Tibial artery (tissue), 4 donors: ENCODE measurements around the gene TIAM2.

ENCODE experiments used
- DNase-seq, 2 donors: peaks; one replicate each; pipeline ENCODE4 v3.0.0-alpha.2; 2019
- H3K27ac ChIP-seq, 2 donors: fragments of 200-600 bp; sonication (generic) in 1 of 2; 1 replicate in 1 of 2; 2 replicates in 1 of 2; pipeline ENCODE4 v1.5.1; 2018 to 2019; ENCODE audit warnings: mild to moderate bottlenecking in 1 of 2
- H3K27me3 ChIP-seq, 2 donors: fragments of 200-600 bp; sonication (generic) in 1 of 2; one replicate each; pipeline versions ENCODE4 v1.5.1 to v1.6.0; 2016 to 2019
- H3K36me3 ChIP-seq, 3 donors: fragments of 200-600 bp; sonication (generic) in 2 of 3; one replicate each; pipeline ENCODE4 v1.5.1; 2016 to 2019; ENCODE audit warnings: mild to moderate bottlenecking in 2 of 3
- H3K4me1 ChIP-seq, 4 donors: fragments of 200-600 bp; sonication (generic) in 2 of 4; 1 replicate in 3 of 4; 2 replicates in 1 of 4; pipeline ENCODE4 v1.5.1; 2016 to 2019
- H3K4me3 ChIP-seq, 2 donors: fragments of 200-600 bp; sonication (generic) in 1 of 2; 1 replicate in 1 of 2; 2 replicates in 1 of 2; pipeline ENCODE4 v1.5.1; 2018 to 2019; ENCODE audit warnings: mild to moderate bottlenecking in 2 of 2
- H3K9me3 ChIP-seq, 3 donors: fragments of 200-600 bp; sonication (generic) in 1 of 3; one replicate each; pipeline ENCODE4 v1.5.1; 2016 to 2019
- intact Hi-C: fragments of 100-400 bp; cut with DNase I; formaldehyde crosslinking; loops from one replicate; pipeline ENCODE4 v1.15.0; 2023; ENCODE audit warnings: low total_unique reads
- TF ChIP-seq, protein P1 (sequence below), 2 experiments: fragments of 200-600 bp in 1 of 2; fragments of 450-650 bp in 1 of 2; IDR thresholded peaks; one replicate each; pipeline ENCODE4 v1.5.1; 2017 to 2019; ENCODE audit warnings: antibody characterized with exemption in 2 of 2, mild to moderate bottlenecking in 1 of 2, moderate library complexity in 1 of 2

TIAM2 gene

DNA sequence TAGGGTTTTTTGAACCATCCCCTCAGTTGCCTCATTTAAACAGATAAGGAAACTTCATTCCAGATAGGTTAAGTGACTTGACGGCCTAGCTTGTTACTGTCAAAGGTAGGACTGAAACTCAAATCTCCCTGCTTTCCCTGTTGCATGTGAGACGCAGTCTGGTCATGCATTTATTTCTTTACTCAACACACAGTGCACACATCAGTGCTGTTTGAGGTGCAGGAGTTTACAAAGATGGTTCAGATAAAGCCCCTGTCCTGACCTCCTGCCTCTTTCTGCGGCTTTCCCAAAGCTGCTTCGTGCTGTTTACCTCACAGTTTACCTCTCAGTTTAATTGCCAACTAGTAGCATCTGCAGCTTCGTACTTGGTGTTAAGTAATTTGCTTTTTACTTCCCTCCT lies 26.6 kb downstream of the TIAM2 start:
- peak overlapping the region; percentile 32 to 58 for H3K27ac ChIP-seq
- intact Hi-C loops = no loop called here
- H3K4me1 ChIP-seq = peaks cover 0 to 54% (median 23%) of the 10 kb centered on the region in 4 donors
- H3K27me3 ChIP-seq = no peaks in the 10 kb centered on the region
- H3K9me3 ChIP-seq = no peaks in the 10 kb centered on the region
- no peaks in the 10 kb centered on the region for H3K36me3 ChIP-seq
- TF ChIP-seq, protein P1, sequence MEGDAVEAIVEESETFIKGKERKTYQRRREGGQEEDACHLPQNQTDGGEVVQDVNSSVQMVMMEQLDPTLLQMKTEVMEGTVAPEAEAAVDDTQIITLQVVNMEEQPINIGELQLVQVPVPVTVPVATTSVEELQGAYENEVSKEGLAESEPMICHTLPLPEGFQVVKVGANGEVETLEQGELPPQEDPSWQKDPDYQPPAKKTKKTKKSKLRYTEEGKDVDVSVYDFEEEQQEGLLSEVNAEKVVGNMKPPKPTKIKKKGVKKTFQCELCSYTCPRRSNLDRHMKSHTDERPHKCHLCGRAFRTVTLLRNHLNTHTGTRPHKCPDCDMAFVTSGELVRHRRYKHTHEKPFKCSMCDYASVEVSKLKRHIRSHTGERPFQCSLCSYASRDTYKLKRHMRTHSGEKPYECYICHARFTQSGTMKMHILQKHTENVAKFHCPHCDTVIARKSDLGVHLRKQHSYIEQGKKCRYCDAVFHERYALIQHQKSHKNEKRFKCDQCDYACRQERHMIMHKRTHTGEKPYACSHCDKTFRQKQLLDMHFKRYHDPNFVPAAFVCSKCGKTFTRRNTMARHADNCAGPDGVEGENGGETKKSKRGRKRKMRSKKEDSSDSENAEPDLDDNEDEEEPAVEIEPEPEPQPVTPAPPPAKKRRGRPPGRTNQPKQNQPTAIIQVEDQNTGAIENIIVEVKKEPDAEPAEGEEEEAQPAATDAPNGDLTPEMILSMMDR (IDR thresholded peaks at IDR 0.05) = no peak
- no peak overlapping the region for H3K4me3 ChIP-seq
- no peak for DNase-seq

DNA sequence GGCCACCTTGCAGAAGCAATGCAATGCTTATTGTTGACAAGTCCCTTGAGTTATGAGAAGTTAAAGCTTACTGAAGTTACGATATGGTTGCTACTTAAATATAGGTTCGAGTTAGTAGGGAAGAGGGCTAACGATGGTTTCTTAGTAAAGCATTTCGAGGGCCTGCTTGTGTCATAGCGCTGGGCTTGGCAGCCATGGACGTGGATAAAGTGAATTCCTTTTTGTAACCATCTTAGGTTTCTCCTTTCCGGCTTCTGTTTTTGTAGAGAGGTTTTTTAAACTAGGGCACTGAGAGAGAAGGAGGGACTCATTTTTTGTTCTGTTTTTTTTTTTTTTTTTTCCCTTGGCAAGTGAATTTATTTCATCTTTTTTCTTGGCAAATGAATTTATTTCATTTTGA lies 27.6 kb downstream of the TIAM2 start:
- Histone ChIP-seq H3K27ac (peak overlapping the region; percentile 32 to 58), H3K4me1 (peaks cover 0 to 59% (median 25%) of the 10 kb centered on the region in 4 donors), H3K9me3 (no peaks in the 10 kb centered on the region), H3K27me3 (no peaks in the 10 kb centered on the region), H3K36me3 (no peaks in the 10 kb centered on the region), H3K4me3 (no peak overlapping the region)
- DNase-seq = no peak
- TF ChIP-seq, protein P1 (IDR thresholded peaks at IDR 0.05) = no peak
- intact Hi-C loops = no loop called here

DNA sequence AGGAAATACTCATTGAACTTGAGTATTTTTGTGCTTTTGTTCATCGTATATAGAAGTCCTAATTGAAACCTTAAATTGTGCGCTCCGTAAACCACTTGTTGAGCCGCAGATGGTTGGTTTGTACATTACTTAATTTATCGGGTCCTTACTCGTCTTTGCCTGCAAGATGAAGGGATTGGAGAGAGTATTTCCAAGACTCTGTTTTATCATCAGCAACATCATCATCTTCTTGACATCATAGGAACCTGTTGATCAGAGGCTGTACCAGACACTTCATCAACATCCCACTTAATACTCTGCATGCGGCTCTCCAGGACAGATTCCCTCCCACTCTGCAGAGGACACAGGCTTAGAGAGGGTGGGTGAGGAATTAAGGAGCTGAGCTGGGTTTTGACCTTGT lies 28.6 kb downstream of the TIAM2 start:
- Histone ChIP-seq H3K9me3 (no peaks in the 10 kb centered on the region), H3K36me3 (no peaks in the 10 kb centered on the region), H3K4me3 (no peak overlapping the region), H3K4me1 (peaks cover 0 to 59% (median 25%) of the 10 kb centered on the region in 4 donors), H3K27me3 (no peaks in the 10 kb centered on the region), H3K27ac (peak overlapping the region; percentile 34 to 58)
- intact Hi-C loops = no loop called here
- TF ChIP-seq, protein P1 (IDR thresholded peaks at IDR 0.05) = no peak
- DNase-seq = no peak

DNA sequence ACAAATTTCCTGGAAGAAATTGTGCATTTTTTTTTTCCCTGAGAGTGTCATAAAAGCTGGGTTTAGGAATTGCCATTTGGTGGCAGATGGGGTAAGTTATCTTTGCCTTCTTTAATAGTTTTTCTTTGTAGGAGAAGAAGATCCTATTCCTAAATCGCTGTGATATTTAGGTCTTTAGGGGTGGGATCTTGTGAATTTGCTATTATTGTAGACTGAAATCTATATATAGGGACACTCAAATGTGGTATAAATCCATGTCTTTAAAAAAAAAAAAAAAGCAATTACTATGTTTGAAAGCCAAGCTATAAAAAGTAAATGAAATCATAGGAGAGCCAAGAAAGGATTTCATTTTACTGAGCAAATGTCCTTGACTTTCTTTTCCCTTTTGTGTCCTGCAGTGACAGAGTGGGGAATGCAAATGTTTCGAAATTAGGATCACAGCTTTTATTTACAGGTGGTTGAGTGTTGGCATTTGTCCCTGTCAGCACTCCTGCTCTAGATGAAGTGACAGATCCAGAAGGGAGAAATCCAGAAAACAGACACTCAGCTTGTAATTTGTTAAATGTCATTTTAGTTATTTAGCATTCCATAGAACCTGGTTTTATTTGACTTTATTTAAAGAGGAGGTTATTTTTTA lies 29.4 kb downstream of the TIAM2 start:
- TF ChIP-seq, protein P1 (IDR thresholded peaks at IDR 0.05) = no peak
- intact Hi-C loops = no loop called here

DNA sequence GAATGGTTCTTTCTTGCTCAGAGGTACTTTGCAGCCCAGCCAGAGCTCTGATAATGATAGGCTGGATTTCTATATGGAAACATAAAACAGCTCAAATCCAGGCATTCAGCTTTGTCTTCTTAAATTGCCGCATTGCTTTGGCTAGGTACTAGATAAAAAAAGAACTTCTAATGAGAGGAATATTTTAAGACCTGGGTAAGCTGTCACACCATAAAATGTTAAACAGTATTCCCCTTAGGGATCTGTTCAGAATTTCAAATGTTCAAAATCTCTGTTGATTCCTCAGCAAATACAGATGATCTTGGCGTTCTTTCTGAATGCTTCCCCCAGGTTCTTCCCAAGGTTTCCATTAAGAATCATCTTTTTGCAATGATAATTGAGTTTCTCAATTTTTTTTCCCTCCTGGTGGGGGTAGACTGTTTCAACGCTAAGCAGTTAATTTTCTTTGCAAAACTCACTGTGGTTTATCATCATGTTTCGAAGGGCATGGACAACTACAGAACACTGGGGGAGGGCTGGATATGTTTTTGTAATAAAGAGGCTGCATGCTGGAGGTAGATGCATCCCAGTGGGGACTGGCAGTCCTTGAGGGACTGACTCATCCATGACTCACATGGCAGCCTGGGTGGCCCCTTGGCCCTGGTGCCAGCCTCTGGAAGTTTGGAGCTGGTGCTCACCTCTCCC lies 31.0 kb downstream of the TIAM2 start:
- Histone ChIP-seq H3K9me3 (no peaks in the 10 kb centered on the region), H3K27ac (peak overlapping the region; percentile 2 to 58), H3K36me3 (no peaks in the 10 kb centered on the region), H3K4me1 (peaks cover 0 to 59% (median 25%) of the 10 kb centered on the region in 4 donors), H3K4me3 (no peak overlapping the region), H3K27me3 (no peaks in the 10 kb centered on the region)
- TF ChIP-seq, protein P1 (IDR thresholded peaks at IDR 0.05) = no peak
- peak; percentile 61 to 88 for DNase-seq
- intact Hi-C loops = no loop called here

More for the DNA sequence above, 29.4 kb downstream of the TIAM2 start:
- H3K36me3 ChIP-seq = no peaks in the 10 kb centered on the region
- H3K4me1 ChIP-seq = peaks cover 0 to 59% (median 25%) of the 10 kb centered on the region in 4 donors
- H3K4me3 ChIP-seq = no peak overlapping the region
- DNase-seq = no peak
- H3K27me3 ChIP-seq = no peaks in the 10 kb centered on the region
- peak overlapping the region; percentile 34 to 58 for H3K27ac ChIP-seq
- H3K9me3 ChIP-seq = no peaks in the 10 kb centered on the region
